Measurements from ENCODE around the gene THY1.

GRCh38 chr11:119417726-119418540 is 5.0 kb downstream of the THY1 start:
- no peak for TF ChIP-seq EZH2 (IDR thresholded peaks at IDR 0.05)
- TF ChIP-seq CTCF (IDR thresholded peaks at IDR 0.05 in 2 of 3, conservative IDR thresholded peaks at IDR 0.05 in 1 of 3; ENCODE audit: borderline replicate concordance in 1 of 3, insufficient read depth in 1 of 3, low read depth in 2 of 3, low read length in 2 of 3) = no peak
- TF ChIP-seq MAX (IDR thresholded peaks at IDR 0.05) = no peak
